A549 treated with dexamethasone at 1 μM for 4 hours (cell line): Measurements from ENCODE around the gene OTUD3. TPM values are rescaled to one million over a fixed set of nuclear protein-coding genes. Genes with fewer than 3 reads are reported as not detected.

Experiments
- total RNA-seq: library from RNA; stranded (reverse); fragments of 200-300 nt; extraction: Qiagen RNA extraction; gene quantifications from 5 replicates; pipeline ENCODE4 v1.2.3, GENCODE V29; 2022

Gene OTUD3
- 2.2 to 3.4 TPM (median 2.6 TPM) in 5 replicates for total RNA-seq

GRCh38 chr1:19882111-19883071, at the start of gene OTUD3:
Gene OTUD3 (plus strand): TSS chr1:19882395. CDS start chr1:19882514, 119 bp downstream.

GRCh38 chr1:19923137-19923952, 41.1 kb downstream of the OTUD3 start, which contains the start of gene PLA2G2E:
Gene PLA2G2E (minus strand): TSS chr1:19923617. CDS start chr1:19923559, 58 bp downstream.

Other genes starting within 250 kb of the OTUD3 start
- 39.3 to 69.3 TPM (median 64.9 TPM) in 5 replicates for gene NBL1, start 238.1 kb upstream of the OTUD3 start, total RNA-seq
- gene HTR6, start 217.5 kb upstream of the OTUD3 start, total RNA-seq = 0.08 to 0.28 TPM (median 0.19 TPM) in 5 replicates
- 5.9 to 7.4 TPM (median 7.0 TPM) in 5 replicates for gene TMCO4, start 82.5 kb upstream of the OTUD3 start, total RNA-seq
- not detected in 5 replicates for gene RNF186, start 67.1 kb upstream of the OTUD3 start, total RNA-seq
- not detected in 5 replicates for gene PLA2G2E, start 41.2 kb downstream of the OTUD3 start, total RNA-seq
- gene PLA2G2A, start 97.2 kb downstream of the OTUD3 start, total RNA-seq = not detected in 5 replicates
- gene PLA2G5, start 187.8 kb downstream of the OTUD3 start, total RNA-seq = not detected in 5 replicates
- 0.05 TPM in 1 of 5 replicates, not detected in the others for gene PLA2G2D, start 237.1 kb downstream of the OTUD3 start, total RNA-seq